ENCODE results near the gene FRMD5. TPM values are rescaled to one million over a fixed set of nuclear protein-coding genes. Genes with fewer than 3 reads are reported as not detected.

The FRMD5 gene
- total and polyA plus RNA-seq, 11 donors, result 12.5 to 110 (median 55.7) TPM

- WGBS, 4 donors, result 63 to 69% (median 65%) methylated on average over 7 of the region's 7 CpGs
- no peak overlapping the region for H3K4me3 ChIP-seq
- H3K4me1 ChIP-seq, result no peaks in the 10 kb centered on the region
- no peak overlapping the region for H3K27ac ChIP-seq
- intact Hi-C loops (cut with DNase I), result no loop called here
- H3K36me3 ChIP-seq, result no peaks in the 10 kb centered on the region
- H3K9me3 ChIP-seq, result no peaks in the 10 kb centered on the region
- ATAC-seq, result no peak
- DNase-seq, result no peak
- peaks cover 0 to 4% (median 0%) of the 10 kb centered on the region in 9 donors for H3K27me3 ChIP-seq
- no peak for TF ChIP-seq POLR2A (IDR thresholded peaks at IDR 0.05)
These were observed 208.9 kb downstream of the FRMD5 start for GRCh38 chr15:43985976-43986680.

GRCh38 chr15:43981576-43981975 is 213.5 kb downstream of the FRMD5 start:
- H3K4me3 ChIP-seq, result no peak overlapping the region
- no peak for DNase-seq
- no peak overlapping the region for H3K27ac ChIP-seq
- ATAC-seq, result no peak
- no peaks in the 10 kb centered on the region for H3K36me3 ChIP-seq
- WGBS, 4 donors, result 76 to 81% (median 78%) methylated on average over 2 of the region's 2 CpGs
- intact Hi-C loops (cut with DNase I), result no loop called here
- peaks cover 0 to 7% (median 0%) of the 10 kb centered on the region in 12 donors for H3K9me3 ChIP-seq
- H3K4me1 ChIP-seq, result no peaks in the 10 kb centered on the region
- H3K27me3 ChIP-seq, result peaks cover 0 to 4% (median 0%) of the 10 kb centered on the region in 9 donors
- TF ChIP-seq CTCF (IDR thresholded peaks at IDR 0.05), result no peak
- TF ChIP-seq POLR2A (IDR thresholded peaks at IDR 0.05), result no peak

GRCh38 chr15:43977072-43977884 is 217.8 kb downstream of the FRMD5 start:
- intact Hi-C loops (cut with DNase I), result loop anchor here in 1 of 10 donors (10.0 kb wide), 1 partner anchor 48 kb away; no protein-coding TSS in a partner anchor
- H3K27ac ChIP-seq, result no peak overlapping the region
- no peak for ATAC-seq
- H3K27me3 ChIP-seq, result peaks cover 0 to 4% (median 0%) of the 10 kb centered on the region in 9 donors
- DNase-seq, result no peak
- no peak overlapping the region for H3K4me3 ChIP-seq
- WGBS, 4 donors, result 79 to 85% (median 81%) methylated on average over 5 of the region's 5 CpGs
- peaks cover 0 to 7% (median 0%) of the 10 kb centered on the region in 12 donors for H3K9me3 ChIP-seq
- TF ChIP-seq POLR2A (IDR thresholded peaks at IDR 0.05), result no peak
- TF ChIP-seq CTCF (IDR thresholded peaks at IDR 0.05), result no peak
- H3K36me3 ChIP-seq, result no peaks in the 10 kb centered on the region
- peaks cover 0 to 15% (median 0%) of the 10 kb centered on the region in 12 donors for H3K4me1 ChIP-seq

- Histone ChIP-seq H3K4me3 (no peak overlapping the region), H3K27me3 (no peaks in the 10 kb centered on the region), H3K27ac (peak overlapping the region in 5 of 12 donors; percentile 14 to 66 (median 50)), H3K36me3 (no peaks in the 10 kb centered on the region), H3K9me3 (peaks cover 0 to 7% (median 0%) of the 10 kb centered on the region in 12 donors), H3K4me1 (peaks cover 0 to 15% (median 0%) of the 10 kb centered on the region in 12 donors)
- TF ChIP-seq CTCF (IDR thresholded peaks at IDR 0.05) (no peak), POLR2A (IDR thresholded peaks at IDR 0.05) (no peak)
- DNase-seq, result no peak
- WGBS, 4 donors, result 43 to 56% (median 55%) methylated on average over 1 of the region's 1 CpG
- peak in 1 of 4 donors; percentile 65 for ATAC-seq
- intact Hi-C loops (cut with DNase I), result loop anchor here in 1 of 10 donors (10.0 kb wide), 1 partner anchor 49 kb away; no protein-coding TSS in a partner anchor
These were observed 219.3 kb downstream of the FRMD5 start for GRCh38 chr15:43975770-43976169.
